Measurements from ENCODE around the gene DDX54.

DDX54 gene

GRCh38 chr12:113185180-113186032, at the start of gene DDX54, which contains the start of gene RITA1:
TSS of gene DDX54 (minus strand) at chr12:113185478. CDS start at chr12:113185451, 27 bp downstream.
TSS of gene RITA1 (plus strand) at chr12:113185721. CDS start at chr12:113186747, 1,026 bp downstream.
- no peak for DNase-seq (ENCODE audit: low read depth)

- no peak for DNase-seq (ENCODE audit: low read depth)
These were observed 49.2 kb upstream of the DDX54 start for GRCh38 chr12:113234483-113234882.

- no peak for DNase-seq (ENCODE audit: low read depth)
These were observed 48.7 kb upstream of the DDX54 start for GRCh38 chr12:113233967-113234366.

- DNase-seq (ENCODE audit: low read depth) = no peak
These were observed 47.7 kb upstream of the DDX54 start for GRCh38 chr12:113232840-113233585.

GRCh38 chr12:113232089-113232839, 47.0 kb upstream of the DDX54 start:
- DNase-seq (ENCODE audit: low read depth) = no peak

- no peak for DNase-seq (ENCODE audit: low read depth)
These were observed 46.2 kb upstream of the DDX54 start for GRCh38 chr12:113231235-113232088.

GRCh38 chr12:113230315-113231234, 45.3 kb upstream of the DDX54 start:
- DNase-seq (ENCODE audit: low read depth) = no peak

GRCh38 chr12:113228394-113229028, 43.2 kb upstream of the DDX54 start:
- no peak for DNase-seq (ENCODE audit: low read depth)

GRCh38 chr12:113227686-113228391, 42.6 kb upstream of the DDX54 start:
- no peak for DNase-seq (ENCODE audit: low read depth)

- no peak for DNase-seq (ENCODE audit: low read depth)
These were observed 41.7 kb upstream of the DDX54 start for GRCh38 chr12:113226696-113227568.

- DNase-seq (ENCODE audit: low read depth) = no peak
These were observed 39.7 kb upstream of the DDX54 start for GRCh38 chr12:113224955-113225354.

GRCh38 chr12:113222730-113223531, 37.7 kb upstream of the DDX54 start:
- peak; percentile 74 for DNase-seq (ENCODE audit: low read depth)

GRCh38 chr12:113221997-113222729, 36.9 kb upstream of the DDX54 start:
- no peak for DNase-seq (ENCODE audit: low read depth)

- DNase-seq (ENCODE audit: low read depth) = peak; percentile 100
These were observed 36.1 kb upstream of the DDX54 start, which contains the start of gene TPCN1 for GRCh38 chr12:113221181-113221996. TSS of gene TPCN1 (plus strand) at chr12:113221464. CDS start at chr12:113226853, 5,389 bp downstream.

GRCh38 chr12:113220593-113221180, 35.4 kb upstream of the DDX54 start:
- no peak for DNase-seq (ENCODE audit: low read depth)
